ENCODE data around the gene PPP1R9B. TPM values are rescaled to one million over a fixed set of nuclear protein-coding genes. Genes with fewer than 3 reads are reported as not detected.

The PPP1R9B gene
- total RNA-seq, 1 experiment from 2014 or later = 61.3 TPM

DNA sequence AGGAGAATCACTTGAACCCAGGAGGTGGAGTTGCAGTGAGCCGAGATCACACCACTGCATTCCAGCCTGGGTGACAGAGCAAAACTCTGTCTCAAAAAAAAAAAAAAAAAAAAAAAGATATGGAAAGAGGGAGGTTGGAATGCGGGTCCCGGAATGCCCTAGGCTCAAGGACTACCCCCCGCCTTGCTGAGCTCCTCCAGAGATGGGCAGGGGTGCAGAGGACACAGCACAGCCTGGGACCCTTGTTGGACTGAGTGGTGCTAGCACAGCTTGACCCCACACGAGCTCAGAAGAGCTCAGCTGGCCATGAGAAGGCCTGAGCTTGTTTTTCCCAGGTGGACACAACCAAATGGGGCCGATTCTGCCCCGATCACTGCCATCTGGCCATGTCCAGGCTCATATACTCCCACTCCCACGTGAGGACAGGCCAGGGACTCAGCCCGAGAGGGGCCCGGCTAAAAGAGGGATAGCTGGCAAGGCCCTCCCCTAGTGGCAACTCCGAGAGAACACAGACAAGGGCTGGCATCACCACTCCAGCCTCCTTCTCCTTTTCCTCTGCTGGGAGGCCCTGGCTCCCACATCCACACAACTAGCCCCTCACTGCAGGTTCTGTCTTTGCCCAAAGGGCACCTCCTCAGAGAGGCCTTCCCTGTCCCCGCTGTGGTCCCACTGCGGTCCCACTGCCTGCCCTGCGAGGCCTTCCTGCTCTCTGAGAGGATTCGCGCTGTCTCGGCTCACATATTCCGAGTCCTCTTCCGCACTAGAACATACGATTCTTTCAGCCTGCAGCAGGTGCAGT is 26.3 kb upstream of the PPP1R9B start:
- Histone ChIP-seq H3K4me1 (ENCODE audit: insufficient read depth, low read length, poor library complexity, severe bottlenecking) (peaks cover 3% of the 10 kb centered on the region), H3K9me3 (ENCODE audit: low read depth, low read length, poor library complexity, severe bottlenecking) (no peaks in the 10 kb centered on the region), H3K27ac (ENCODE audit: low read depth, low read length, poor library complexity, severe bottlenecking) (no peak overlapping the region), H3K27me3 (replicated peaks; ENCODE audit: insufficient read depth, low read depth, low read length, poor library complexity) (no peaks in the 10 kb centered on the region), H3K4me3 (ENCODE audit: low read depth, low read length, poor library complexity, severe bottlenecking) (no peak overlapping the region), H3K36me3 (ENCODE audit: insufficient read depth, low read length, poor library complexity, severe bottlenecking) (no peaks in the 10 kb centered on the region)
- no TSS peak for BruUV-seq (replicated peaks)
- TF ChIP-seq CTCF (conservative IDR thresholded peaks at IDR 0.05; ENCODE audit: low read depth, low read length) (no peak), EZH2 (IDR thresholded peaks at IDR 0.05; ENCODE audit: borderline replicate concordance, low read depth, low read length, poor library complexity, severe bottlenecking) (no peak)
- no peak for DNase-seq (ENCODE audit: low spot score)
- ChIA-PET POLR2A (ENCODE audit: low non-redundant PET) (no interaction called here), CTCF (interaction anchor here (0.5 to 0.6 kb wide), 2 partner anchors 45 to 147 kb away, joined by 5 to 8 read pairs; no protein-coding TSS in a partner anchor)
- intact Hi-C loops (cut with micrococcal nuclease; ENCODE audit: unreplicated experiment) = no loop called here

- Histone ChIP-seq H3K36me3 (ENCODE audit: insufficient read depth, low read length, poor library complexity, severe bottlenecking) (no peaks in the 10 kb centered on the region), H3K4me1 (ENCODE audit: insufficient read depth, low read length, poor library complexity, severe bottlenecking) (peaks cover 3% of the 10 kb centered on the region), H3K4me3 (ENCODE audit: low read depth, low read length, poor library complexity, severe bottlenecking) (no peak overlapping the region), H3K27ac (ENCODE audit: low read depth, low read length, poor library complexity, severe bottlenecking) (no peak overlapping the region), H3K9me3 (ENCODE audit: low read depth, low read length, poor library complexity, severe bottlenecking) (no peaks in the 10 kb centered on the region), H3K27me3 (replicated peaks; ENCODE audit: insufficient read depth, low read depth, low read length, poor library complexity) (no peaks in the 10 kb centered on the region)
- BruUV-seq (replicated peaks) = no TSS peak
- TF ChIP-seq CTCF (conservative IDR thresholded peaks at IDR 0.05; ENCODE audit: low read depth, low read length) (no peak), EZH2 (IDR thresholded peaks at IDR 0.05; ENCODE audit: borderline replicate concordance, low read depth, low read length, poor library complexity, severe bottlenecking) (no peak)
- intact Hi-C loops (cut with micrococcal nuclease; ENCODE audit: unreplicated experiment) = no loop called here
- no peak for DNase-seq (ENCODE audit: low spot score)
- CTCF ChIA-PET = no interaction called here
- POLR2A ChIA-PET (ENCODE audit: low non-redundant PET) = no interaction called here
Observed at GRCh38 chr17:50175035-50175807, 24.7 kb upstream of the PPP1R9B start.

GRCh38 chr17:50174444-50174843 is 24.0 kb upstream of the PPP1R9B start:
- no peak overlapping the region for H3K4me3 ChIP-seq (ENCODE audit: low read depth, low read length, poor library complexity, severe bottlenecking)
- intact Hi-C loops (cut with micrococcal nuclease; ENCODE audit: unreplicated experiment) = no loop called here
- H3K36me3 ChIP-seq (ENCODE audit: insufficient read depth, low read length, poor library complexity, severe bottlenecking) = no peaks in the 10 kb centered on the region
- peaks cover 3% of the 10 kb centered on the region for H3K4me1 ChIP-seq (ENCODE audit: insufficient read depth, low read length, poor library complexity, severe bottlenecking)
- CTCF ChIA-PET = no interaction called here
- TF ChIP-seq EZH2 (IDR thresholded peaks at IDR 0.05; ENCODE audit: borderline replicate concordance, low read depth, low read length, poor library complexity, severe bottlenecking) (no peak), CTCF (conservative IDR thresholded peaks at IDR 0.05; ENCODE audit: low read depth, low read length) (no peak)
- H3K9me3 ChIP-seq (ENCODE audit: low read depth, low read length, poor library complexity, severe bottlenecking) = no peaks in the 10 kb centered on the region
- POLR2A ChIA-PET (ENCODE audit: low non-redundant PET) = no interaction called here
- H3K27me3 ChIP-seq (replicated peaks; ENCODE audit: insufficient read depth, low read depth, low read length, poor library complexity) = no peaks in the 10 kb centered on the region
- DNase-seq (ENCODE audit: low spot score) = no peak
- no peak overlapping the region for H3K27ac ChIP-seq (ENCODE audit: low read depth, low read length, poor library complexity, severe bottlenecking)
- no TSS peak for BruUV-seq (replicated peaks)
